HCT116 (cell line): ENCODE results near the gene KDM1B. TPM values are rescaled to one million over a fixed set of nuclear protein-coding genes. Genes with fewer than 3 reads are reported as not detected.
"Not testable (repeated sequence)": the region's sequence is repeated elsewhere in the genome, so short reads cannot be mapped to it uniquely, and the experiment has no call there.

Source experiments
- ATAC-seq: fragments of 200-7000 bp; cut with Tn5 transposase; 2 replicates; pipeline ENCODE4 v1.9.1; 2020; ENCODE audit warnings: mild to moderate bottlenecking, moderate library complexity
- BruUV-seq: library from RNA; stranded (reverse); fragments of 400-500 nt; replicated peaks from 2 replicates; lab custom pipeline; 2021; lab: Mats Ljungman, UMichigan
- CTCF ChIA-PET: fragments of 300-600 bp; sonication (Branson Sonifier 250); formaldehyde crosslinking; loops from one replicate; lab custom pipeline; 2021; ENCODE audit warnings: antibody characterized with exemption; lab: Charles Lee
- POLR2A ChIA-PET: fragments of 300-600, 350-600 bp; sonication (Branson Sonifier 250); formaldehyde crosslinking; loops from one replicate; lab custom pipeline; 2021; ENCODE audit warnings: antibody characterized with exemption; lab: Charles Lee
- RAD21 ChIA-PET, 2 experiments: fragments of 300-600 bp; sonication (Branson Sonifier 250); formaldehyde crosslinking; loops; one replicate each; lab custom pipeline; 2023; ENCODE audit warnings: low total read pairs in 2 of 2; ENCODE audit not compliant: uncharacterized antibody in 2 of 2, unreplicated experiment in 2 of 2, low non-redundant PET in 1 of 2; lab: Charles Lee
- DNase-seq: peaks from one replicate; pipeline ENCODE4 v3.0.0-alpha.2; 2010; ENCODE audit warnings: low read depth, low spot score
- H2AFZ ChIP-seq: fragments of 200-600 bp; shearing (Covaris generic), sonication (generic); 2 replicates; pipeline ENCODE4 v1.6.1; 2017; ENCODE audit warnings: low read depth, mixed run types, mixed read lengths, antibody characterized with exemption, low read length; ENCODE audit not compliant: poor library complexity, severe bottlenecking
- H3K27ac ChIP-seq: 2 replicates; pipeline ENCODE4 v1.5.1; 2012; ENCODE audit warnings: low read depth, low read length
- H3K27me3 ChIP-seq: fragments of 200-600 bp; sonication (generic); 2 replicates; pipeline ENCODE4 v1.6.1; 2016; ENCODE audit warnings: mixed run types, low read length, mixed read lengths; ENCODE audit not compliant: insufficient read depth
- H3K36me3 ChIP-seq, 2 experiments: fragments of 200-500 bp in 1 of 2; fragments of 200-600 bp in 1 of 2; sonication (Bioruptor generic) in 1 of 2; sonication (generic) in 1 of 2; 2 replicates each; pipeline versions ENCODE4 v1.5.1 to v1.6.1; 2014 to 2016; ENCODE audit warnings: low read length in 2 of 2, inconsistent platforms in 1 of 2, mixed read lengths in 1 of 2, mixed run types in 1 of 2; ENCODE audit not compliant: insufficient read depth in 2 of 2, control insufficient read depth in 1 of 2
- H3K4me1 ChIP-seq, 2 experiments: fragments of 200-600 bp in 1 of 2; sonication (generic) in 1 of 2; 2 replicates each; pipeline versions ENCODE4 v1.5.1 to v1.6.1; 2012 to 2017; ENCODE audit warnings: low read length in 2 of 2, inconsistent platforms in 1 of 2, mild to moderate bottlenecking in 1 of 2, mixed read lengths in 1 of 2, mixed run types in 1 of 2, moderate library complexity in 1 of 2; ENCODE audit not compliant: insufficient read depth in 2 of 2, control insufficient read depth in 1 of 2
- H3K4me2 ChIP-seq: fragments of 200-600 bp; sonication (generic); 2 replicates; pipeline ENCODE4 v1.6.1; 2017; ENCODE audit warnings: mixed run types, low read length, mixed read lengths
- H3K4me3 ChIP-seq, 2 experiments: fragments of 200-600 bp in 1 of 2; sonication (generic) in 1 of 2; replicated peaks in 1 of 2; 2 replicates each; pipeline ENCODE4 v1.5.1; 2011 to 2016; ENCODE audit warnings: low read length in 2 of 2, control low read depth in 1 of 2, low read depth in 1 of 2, mild to moderate bottlenecking in 1 of 2, mixed read lengths in 1 of 2, mixed run types in 1 of 2
- H3K79me2 ChIP-seq: fragments of 200-600 bp; sonication (generic); 2 replicates; pipeline ENCODE4 v1.6.1; 2017; ENCODE audit warnings: mild to moderate bottlenecking, mixed run types, low read length, moderate library complexity, mixed read lengths; ENCODE audit not compliant: insufficient read depth
- H3K9ac ChIP-seq: fragments of 200-600 bp; sonication (generic); 2 replicates; pipeline ENCODE4 v1.6.1; 2016; ENCODE audit warnings: low read length, mixed read lengths
- H3K9me2 ChIP-seq: fragments of 200-600 bp; sonication (generic), shearing (Covaris generic); 2 replicates; pipeline ENCODE4 v1.6.1; 2017; ENCODE audit warnings: mixed run types, mild to moderate bottlenecking, moderate library complexity; ENCODE audit not compliant: insufficient read depth
- H3K9me3 ChIP-seq, 2 experiments: fragments of 200-500 bp in 1 of 2; fragments of 200-600 bp in 1 of 2; sonication (Bioruptor generic) in 1 of 2; sonication (generic) in 1 of 2; 2 replicates each; pipeline ENCODE4 v1.6.1; 2014 to 2017; ENCODE audit warnings: low read length in 2 of 2, mixed read lengths in 2 of 2, inconsistent platforms in 1 of 2, low read depth in 1 of 2, mild to moderate bottlenecking in 1 of 2, mixed run types in 1 of 2, moderate library complexity in 1 of 2; ENCODE audit not compliant: control insufficient read depth in 1 of 2, insufficient read depth in 1 of 2
- H4K20me1 ChIP-seq: fragments of 200-600 bp; sonication (generic), shearing (Covaris generic); 2 replicates; pipeline ENCODE4 v1.6.1; 2017; ENCODE audit warnings: mixed run types, mild to moderate bottlenecking, moderate library complexity; ENCODE audit not compliant: insufficient read depth
- CEBPB ChIP-seq: IDR thresholded peaks from 2 replicates; pipeline ENCODE4 v1.6.1; 2012; ENCODE audit warnings: low read depth
- SP1 ChIP-seq: IDR thresholded peaks from 2 replicates; pipeline ENCODE4 v1.6.1; 2012; ENCODE audit warnings: low read depth
- ZFX ChIP-seq: fragments of 450-650 bp; IDR thresholded peaks from 2 replicates; pipeline ENCODE4 v1.6.1; 2017
- intact Hi-C: fragments of 100-400 bp; cut with micrococcal nuclease; formaldehyde crosslinking; loops from 2 replicates; pipeline ENCODE4 v1.10.0; 2022
- total RNA-seq: library from RNA; stranded (reverse); gene quantifications from one replicate; pipeline ENCODE4 v1.2.1, GENCODE V29; 2021; ENCODE audit not compliant: unreplicated experiment
- TF ChIP-seq, protein P1 (sequence below): IDR thresholded peaks from 2 replicates; pipeline ENCODE4 v1.6.1; 2011; ENCODE audit warnings: mild to moderate bottlenecking, low read length, moderate library complexity; ENCODE audit not compliant: insufficient replicate concordance; ENCODE audit errors: extremely low read depth

The KDM1B gene
- total RNA-seq, 1 experiment from 2014 or later, result 24.5 TPM

- Histone ChIP-seq H3K9ac (no peak overlapping the region), H2AFZ (no peak overlapping the region), H3K4me3 (no peak overlapping the region), H3K9me2 (no peaks in the 10 kb centered on the region), H3K4me1 (peaks cover 0 to 16% of the 10 kb centered on the region in 2 experiments; a peak in 2 of 4 replicates), H3K9me3 (no peaks in the 10 kb centered on the region), H4K20me1 (no peaks in the 10 kb centered on the region), H3K79me2 (no peaks in the 10 kb centered on the region), H3K27me3 (no peaks in the 10 kb centered on the region), H3K27ac (no peak overlapping the region), H3K36me3 (no peaks in the 10 kb centered on the region; a peak in 1 of 4 replicates), H3K4me2 (no peak overlapping the region; the same call in 1 of the 2 replicates)
- no peak for ATAC-seq
- CTCF ChIA-PET, result no interaction called here
- BruUV-seq, result no TSS peak
- no peak for DNase-seq
- TF ChIP-seq, protein P1, sequence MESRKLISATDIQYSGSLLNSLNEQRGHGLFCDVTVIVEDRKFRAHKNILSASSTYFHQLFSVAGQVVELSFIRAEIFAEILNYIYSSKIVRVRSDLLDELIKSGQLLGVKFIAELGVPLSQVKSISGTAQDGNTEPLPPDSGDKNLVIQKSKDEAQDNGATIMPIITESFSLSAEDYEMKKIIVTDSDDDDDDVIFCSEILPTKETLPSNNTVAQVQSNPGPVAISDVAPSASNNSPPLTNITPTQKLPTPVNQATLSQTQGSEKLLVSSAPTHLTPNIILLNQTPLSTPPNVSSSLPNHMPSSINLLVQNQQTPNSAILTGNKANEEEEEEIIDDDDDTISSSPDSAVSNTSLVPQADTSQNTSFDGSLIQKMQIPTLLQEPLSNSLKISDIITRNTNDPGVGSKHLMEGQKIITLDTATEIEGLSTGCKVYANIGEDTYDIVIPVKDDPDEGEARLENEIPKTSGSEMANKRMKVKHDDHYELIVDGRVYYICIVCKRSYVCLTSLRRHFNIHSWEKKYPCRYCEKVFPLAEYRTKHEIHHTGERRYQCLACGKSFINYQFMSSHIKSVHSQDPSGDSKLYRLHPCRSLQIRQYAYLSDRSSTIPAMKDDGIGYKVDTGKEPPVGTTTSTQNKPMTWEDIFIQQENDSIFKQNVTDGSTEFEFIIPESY, result no peak
- intact Hi-C loops, result no loop called here
- RAD21 ChIA-PET, result no interaction called here
- POLR2A ChIA-PET, result no interaction called here
These were observed 7.6 kb upstream of the KDM1B start for GRCh38 chr6:18147616-18148015.

DNA sequence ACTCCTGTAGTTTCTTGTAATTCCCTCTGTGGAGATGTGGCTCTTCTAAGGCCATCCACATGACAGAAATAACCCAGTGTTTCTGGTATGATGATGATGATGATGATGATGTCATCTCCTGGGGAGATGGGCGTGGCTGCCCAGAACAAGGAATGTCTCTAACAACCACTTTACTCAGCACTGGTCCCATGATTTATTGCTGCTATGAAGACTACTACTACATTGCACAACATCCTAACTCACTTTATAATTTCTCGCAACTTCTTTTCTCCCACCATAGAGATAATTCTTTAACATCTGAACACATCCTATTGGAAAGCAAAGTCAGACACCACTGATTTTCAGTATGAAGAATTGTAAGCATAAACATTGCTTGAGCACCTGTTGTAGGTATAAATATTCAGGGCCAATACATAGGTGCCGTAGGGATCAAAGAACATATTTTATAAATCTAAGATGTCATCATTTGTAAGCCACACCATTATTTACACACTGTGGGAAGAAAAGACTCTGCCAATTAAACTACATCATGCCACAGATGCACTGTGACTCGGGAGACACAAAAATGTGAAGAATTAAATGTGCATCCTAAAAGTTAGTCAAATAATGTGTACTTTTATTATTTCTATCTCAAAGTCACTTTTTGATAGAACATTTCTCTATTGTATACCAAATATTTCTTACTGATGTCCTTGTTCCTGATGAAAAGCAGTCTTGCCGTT, 6.8 kb upstream of the KDM1B start:
- peak overlapping the region; percentile 14; the same call in 1 of the 2 replicates for H3K4me2 ChIP-seq
- no peaks in the 10 kb centered on the region; a peak in 1 of 4 replicates for H3K36me3 ChIP-seq
- no peak overlapping the region for H2AFZ ChIP-seq
- no peaks in the 10 kb centered on the region for H4K20me1 ChIP-seq
- ATAC-seq (no peak), DNase-seq (peak; percentile 35)
- H3K9me3 ChIP-seq, result no peaks in the 10 kb centered on the region
- no peak overlapping the region for H3K27ac ChIP-seq
- ChIA-PET CTCF (no interaction called here), RAD21 (no interaction called here), POLR2A (no interaction called here)
- no peaks in the 10 kb centered on the region for H3K27me3 ChIP-seq
- H3K9ac ChIP-seq, result no peak overlapping the region
- H3K4me1 ChIP-seq, result peaks cover 0 to 16% of the 10 kb centered on the region in 2 experiments; a peak in 2 of 4 replicates
- TF ChIP-seq CEBPB, result peak; percentile 73
- TF ChIP-seq ZFX, result no peak
- TF ChIP-seq, protein P1, result no peak
- 0 out of 2 replicates have a peak, but pooled peaks have one; percentile 33 for TF ChIP-seq SP1
- intact Hi-C loops, result no loop called here
- H3K4me3 ChIP-seq, result no peak overlapping the region
- no TSS peak for BruUV-seq
- no peaks in the 10 kb centered on the region for H3K9me2 ChIP-seq
- H3K79me2 ChIP-seq, result no peaks in the 10 kb centered on the region

- POLR2A ChIA-PET, result not testable (repeated sequence)
These were observed 3.8 kb upstream of the KDM1B start for GRCh38 chr6:18151391-18151790.

More at GRCh38 chr6:18151391-18151790, 3.8 kb upstream of the KDM1B start:
- ATAC-seq, intact Hi-C loops, H3K27ac ChIP-seq, H3K9me2 ChIP-seq, H3K4me2 ChIP-seq, BruUV-seq, CTCF ChIA-PET, H4K20me1 ChIP-seq, H3K79me2 ChIP-seq, H3K9ac ChIP-seq, DNase-seq, H3K36me3 ChIP-seq, H3K27me3 ChIP-seq, H3K9me3 ChIP-seq, H3K4me3 ChIP-seq, H2AFZ ChIP-seq, RAD21 ChIA-PET: not testable (repeated sequence)
- H3K4me1 ChIP-seq, result peaks cover 3 to 20% of the 10 kb centered on the region in 2 experiments
